CD14-positive monocyte (primary cell): ENCODE results near the gene FRS3. TPM values are rescaled to one million over a fixed set of nuclear protein-coding genes. Genes with fewer than 3 reads are reported as not detected.

ENCODE experiments used
- DNase-seq, 3 donors: peaks; one replicate each; pipeline ENCODE4 v3.0.0-alpha.2; 2011 to 2022
- H2AFZ ChIP-seq: 2 replicates; pipeline ENCODE4 v1.6.0; 2012; ENCODE audit warnings: mild to moderate bottlenecking, low read depth, low read length, inconsistent platforms; ENCODE audit not compliant: insufficient read depth, poor library complexity, severe bottlenecking
- H3K27ac ChIP-seq, 2 donors: 1 replicate in 1 of 2; 2 replicates in 1 of 2; pipeline ENCODE4 v1.5.1; 2012 to 2013; ENCODE audit warnings: low read length in 2 of 2, control low read depth in 1 of 2, inconsistent platforms in 1 of 2, low read depth in 1 of 2, mild to moderate bottlenecking in 1 of 2
- H3K27me3 ChIP-seq, 2 donors: one replicate each; pipeline versions ENCODE4 v1.6.0 to v1.6.1; 2011 to 2013; ENCODE audit warnings: low read length in 2 of 2; ENCODE audit not compliant: control insufficient read depth in 2 of 2, insufficient read depth in 2 of 2
- H3K36me3 ChIP-seq, 2 donors: replicated peaks in 1 of 2; 1 replicate in 1 of 2; 2 replicates in 1 of 2; pipeline versions ENCODE4 v1.5.1 to v1.6.1; 2012 to 2013; ENCODE audit warnings: low read length in 2 of 2, control low read depth in 1 of 2, inconsistent platforms in 1 of 2, mild to moderate bottlenecking in 1 of 2; ENCODE audit not compliant: insufficient read depth in 2 of 2, control insufficient read depth in 1 of 2
- H3K4me1 ChIP-seq, 2 donors: 1 replicate in 1 of 2; 2 replicates in 1 of 2; pipeline versions ENCODE4 v1.5.1 to v1.6.1; 2012 to 2013; ENCODE audit warnings: low read length in 2 of 2, control low read depth in 1 of 2, inconsistent platforms in 1 of 2, mild to moderate bottlenecking in 1 of 2, moderate library complexity in 1 of 2; ENCODE audit not compliant: insufficient read depth in 2 of 2, control insufficient read depth in 1 of 2
- H3K4me2 ChIP-seq: replicated peaks from 2 replicates; pipeline ENCODE3; 2012; ENCODE audit warnings: low read length, moderate library complexity, mild to moderate bottlenecking; ENCODE audit not compliant: poor library complexity, severe bottlenecking; ENCODE audit errors: extremely low read depth
- H3K4me3 ChIP-seq, 3 experiments: fragments of 200-600 bp in 1 of 3; sonication (generic) in 1 of 3; replicated peaks in 1 of 3; 1 replicate in 2 of 3; 2 replicates in 1 of 3; pipeline ENCODE4 v1.5.1; 2011 to 2013; ENCODE audit warnings: low read length in 3 of 3, mild to moderate bottlenecking in 3 of 3, control low read depth in 2 of 3, low read depth in 2 of 3, inconsistent platforms in 1 of 3, moderate library complexity in 1 of 3
- H3K79me2 ChIP-seq: 2 replicates; pipeline ENCODE4 v1.6.0; 2012; ENCODE audit warnings: mild to moderate bottlenecking, control low read depth, inconsistent platforms, low read length, moderate library complexity; ENCODE audit not compliant: insufficient read depth
- H3K9ac ChIP-seq: 2 replicates; pipeline ENCODE4 v1.6.0; 2017; ENCODE audit warnings: low read length, mild to moderate bottlenecking; ENCODE audit not compliant: insufficient read depth, poor library complexity, severe bottlenecking
- H3K9me3 ChIP-seq, 2 donors: replicated peaks in 1 of 2; 1 replicate in 1 of 2; 2 replicates in 1 of 2; pipeline versions ENCODE4 v1.5.1 to v1.6.1; 2012 to 2013; ENCODE audit warnings: low read length in 2 of 2, control low read depth in 1 of 2; ENCODE audit not compliant: control insufficient read depth in 1 of 2, insufficient read depth in 1 of 2
- H4K20me1 ChIP-seq: 2 replicates; pipeline ENCODE4 v1.6.0; 2012; ENCODE audit warnings: mild to moderate bottlenecking, low read length, control low read depth, moderate library complexity; ENCODE audit not compliant: insufficient read depth
- H3K27ac Mint-ChIP-seq, 7 donors: one replicate each; pipeline ENCODE4 v1.8.0; 2020; ENCODE audit warnings: mild to moderate bottlenecking in 7 of 7, mixed read lengths in 7 of 7, moderate library complexity in 6 of 7, inconsistent platforms in 2 of 7
- H3K27me3 Mint-ChIP-seq, 3 donors: one replicate each; pipeline ENCODE4 v1.8.0; 2021 to 2022; ENCODE audit warnings: low read depth in 3 of 3, mild to moderate bottlenecking in 3 of 3, mixed read lengths in 3 of 3, moderate library complexity in 3 of 3, inconsistent platforms in 1 of 3
- H3K36me3 Mint-ChIP-seq, 2 donors: one replicate each; pipeline ENCODE4 v1.8.0; 2020; ENCODE audit warnings: mixed read lengths in 2 of 2, inconsistent platforms in 1 of 2, mild to moderate bottlenecking in 1 of 2
- H3K4me1 Mint-ChIP-seq: one replicate; pipeline ENCODE4 v1.8.0; 2020; ENCODE audit warnings: mild to moderate bottlenecking, mixed read lengths
- H3K4me3 Mint-ChIP-seq, 2 donors: one replicate each; pipeline ENCODE4 v1.8.0; 2020; ENCODE audit warnings: mild to moderate bottlenecking in 2 of 2, mixed read lengths in 2 of 2, moderate library complexity in 1 of 2
- H3K9me3 Mint-ChIP-seq, 7 donors: one replicate each; pipeline ENCODE4 v1.8.0; 2020 to 2022; ENCODE audit warnings: mixed read lengths in 7 of 7, mild to moderate bottlenecking in 6 of 7, moderate library complexity in 6 of 7, inconsistent platforms in 2 of 7
- CTCF ChIP-seq: fragments of 200-600 bp; IDR thresholded peaks from one replicate; pipeline ENCODE4 v1.8.0; 2022; ENCODE audit warnings: antibody characterized with exemption, mild to moderate bottlenecking
- WGBS: methylation state at CpG from one replicate; pipeline ENCODE4 v1.1.5; 2013; ENCODE audit warnings: missing lambda C conversion rate; ENCODE audit not compliant: insufficient coverage; 5-methylcytosine and 5-hydroxymethylcytosine counted together
- intact Hi-C, 2 donors: fragments of 100-400 bp; cut with micrococcal nuclease; formaldehyde crosslinking; loops; one replicate each; pipeline versions ENCODE4 v1.15.0 to v1.15.1; 2023
- polyA plus RNA-seq, 3 donors: library from polyadenylated mRNA; depleted of rRNA in 1 of 3; unstranded in 2 of 3; stranded (reverse) in 1 of 3; fragments of 300-500 nt in 2 of 3; fragments of >200 nt in 1 of 3; fragmentation: Illumina TruSeq in 2 of 3; gene quantifications; 1 replicate in 2 of 3; 2 replicates in 1 of 3; pipeline ENCODE4 v1.2.3, GENCODE V29; 2012 to 2021

Gene FRS3
- polyA plus RNA-seq, 3 donors: 1.3 to 7.0 (median 2.6) TPM

- Histone ChIP-seq H3K9me3 (no peaks in the 10 kb centered on the region), H3K36me3 (no peaks in the 10 kb centered on the region), H3K27ac (no peak overlapping the region), H3K79me2 (no peaks in the 10 kb centered on the region), H3K9ac (no peak overlapping the region), H2AFZ (no peak overlapping the region), H3K27me3 (no peaks in the 10 kb centered on the region), H4K20me1 (no peaks in the 10 kb centered on the region), H3K4me3 (no peak overlapping the region), H3K4me1 (no peaks in the 10 kb centered on the region), H3K4me2 (no peak overlapping the region)
- peaks cover 7% of the 10 kb centered on the region in 3 donors for H3K27me3 Mint-ChIP-seq
- no peaks in the 10 kb centered on the region for H3K36me3 Mint-ChIP-seq
- H3K4me3 Mint-ChIP-seq: no peak overlapping the region
- no peak for TF ChIP-seq CTCF
- no peaks in the 10 kb centered on the region for H3K4me1 Mint-ChIP-seq
- intact Hi-C loops: no loop called here
- no peaks in the 10 kb centered on the region for H3K9me3 Mint-ChIP-seq
- no peak for DNase-seq
- no peak overlapping the region for H3K27ac Mint-ChIP-seq
- 48% methylated on average over 12 of the region's 13 CpGs for WGBS
Measured at GRCh38 chr6:41756354-41756753, 23.3 kb downstream of the FRS3 start.

GRCh38 chr6:41755895-41756294, 23.8 kb downstream of the FRS3 start:
- H3K4me2 ChIP-seq: no peak overlapping the region
- H3K27ac Mint-ChIP-seq: no peak overlapping the region

More at GRCh38 chr6:41755895-41756294, 23.8 kb downstream of the FRS3 start:
- H3K9me3 Mint-ChIP-seq: no peaks in the 10 kb centered on the region
- intact Hi-C loops: no loop called here
- 93% methylated on average over 4 of the region's 4 CpGs for WGBS
- no peak for TF ChIP-seq CTCF
- no peaks in the 10 kb centered on the region for H3K4me1 ChIP-seq
- no peak overlapping the region for H3K9ac ChIP-seq
- no peaks in the 10 kb centered on the region for H3K4me1 Mint-ChIP-seq
- H3K36me3 ChIP-seq: no peaks in the 10 kb centered on the region
- H3K9me3 ChIP-seq: no peaks in the 10 kb centered on the region
- H2AFZ ChIP-seq: no peak overlapping the region
- no peak overlapping the region for H3K27ac ChIP-seq
- H3K27me3 Mint-ChIP-seq: peaks cover 7% of the 10 kb centered on the region in 3 donors
- H3K4me3 ChIP-seq: no peak overlapping the region
- H3K79me2 ChIP-seq: no peaks in the 10 kb centered on the region
- H3K36me3 Mint-ChIP-seq: no peaks in the 10 kb centered on the region
- H4K20me1 ChIP-seq: no peaks in the 10 kb centered on the region
- H3K27me3 ChIP-seq: no peaks in the 10 kb centered on the region
- no peak for DNase-seq
- no peak overlapping the region for H3K4me3 Mint-ChIP-seq
